ENCODE results near the gene TRMT2A. TPM values are rescaled to one million over a fixed set of nuclear protein-coding genes. Genes with fewer than 3 reads are reported as not detected.
"Not testable (repeated sequence)": the region's sequence is repeated elsewhere in the genome, so short reads cannot be mapped to it uniquely, and the experiment has no call there.

The TRMT2A gene
- polyA plus RNA-seq, 3 donors: 32.2 to 47.9 (median 43.0) TPM

DNA sequence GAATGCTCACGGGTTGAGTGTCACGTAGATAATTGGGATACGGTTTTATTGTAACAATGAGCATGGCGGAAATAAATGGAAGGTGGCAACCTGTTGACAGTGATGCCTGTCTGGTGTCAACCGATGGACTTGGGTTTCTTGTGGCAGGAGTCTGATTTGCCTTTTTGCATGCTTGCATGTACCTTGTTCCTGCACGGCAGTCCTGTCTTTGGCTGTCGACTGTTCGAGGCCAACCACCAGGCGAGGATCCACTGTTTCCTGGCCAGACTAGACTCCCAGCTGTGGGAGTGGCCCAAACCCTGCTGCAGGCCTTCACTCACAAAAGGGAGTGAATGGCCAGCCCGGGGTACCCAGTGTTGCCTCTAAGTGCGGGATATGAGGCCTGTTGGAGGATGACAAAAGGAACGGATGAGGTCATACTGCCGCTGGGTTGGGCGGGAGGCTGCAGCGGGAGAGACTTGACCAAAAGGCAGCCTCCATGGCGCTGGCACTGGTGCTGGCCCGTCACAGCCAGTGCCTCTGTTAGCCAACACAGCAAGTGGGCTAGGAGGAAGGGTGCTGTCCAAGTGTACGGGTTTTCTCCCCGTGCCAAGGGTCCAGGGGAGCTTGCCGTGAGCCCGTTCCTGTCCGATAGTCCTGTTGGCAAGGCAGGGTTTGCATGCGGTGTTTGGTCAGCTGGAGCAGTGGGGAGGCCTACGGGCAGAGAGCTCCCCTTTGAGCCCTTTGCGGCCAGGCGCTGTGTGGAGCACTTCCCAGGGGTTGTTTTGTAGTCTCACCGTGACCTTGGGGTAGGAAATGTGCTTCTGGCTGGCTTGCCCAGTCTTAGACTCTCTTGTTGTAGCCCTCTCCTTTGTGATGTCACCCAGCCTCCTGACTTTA, 36.0 kb downstream of the TRMT2A start:
- peak overlapping the region; percentile 79 for H3K27ac ChIP-seq (ENCODE audit: low read depth, low read length)
- whole genome bisulfite sequencing, 3 donors: 8 to 29% (median 20%) methylated on average over 27 of the region's 27 CpGs

DNA sequence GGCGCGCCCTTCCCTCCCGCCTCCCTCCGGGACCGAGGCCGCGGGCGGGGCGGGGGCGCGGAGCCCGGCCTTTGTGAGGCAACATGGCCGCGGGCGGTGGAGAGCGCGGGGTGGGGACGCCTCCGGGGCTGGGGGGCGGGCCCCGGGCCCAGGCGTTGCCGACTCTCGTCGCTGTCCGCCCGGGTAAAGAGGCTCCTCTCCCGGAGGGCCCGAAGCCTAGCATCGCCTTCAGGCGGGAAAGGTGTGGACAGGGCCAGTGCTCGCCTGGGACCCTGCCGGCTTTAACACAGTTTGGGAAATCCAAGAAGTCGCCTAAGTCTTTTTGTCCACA, 36.6 kb downstream of the TRMT2A start:
- peak overlapping the region; percentile 79 for H3K27ac ChIP-seq (ENCODE audit: low read depth, low read length)
- 0 to 1% (median 0%) methylated on average over 24 to 34 of the region's 34 CpGs for WGBS, 3 donors

DNA sequence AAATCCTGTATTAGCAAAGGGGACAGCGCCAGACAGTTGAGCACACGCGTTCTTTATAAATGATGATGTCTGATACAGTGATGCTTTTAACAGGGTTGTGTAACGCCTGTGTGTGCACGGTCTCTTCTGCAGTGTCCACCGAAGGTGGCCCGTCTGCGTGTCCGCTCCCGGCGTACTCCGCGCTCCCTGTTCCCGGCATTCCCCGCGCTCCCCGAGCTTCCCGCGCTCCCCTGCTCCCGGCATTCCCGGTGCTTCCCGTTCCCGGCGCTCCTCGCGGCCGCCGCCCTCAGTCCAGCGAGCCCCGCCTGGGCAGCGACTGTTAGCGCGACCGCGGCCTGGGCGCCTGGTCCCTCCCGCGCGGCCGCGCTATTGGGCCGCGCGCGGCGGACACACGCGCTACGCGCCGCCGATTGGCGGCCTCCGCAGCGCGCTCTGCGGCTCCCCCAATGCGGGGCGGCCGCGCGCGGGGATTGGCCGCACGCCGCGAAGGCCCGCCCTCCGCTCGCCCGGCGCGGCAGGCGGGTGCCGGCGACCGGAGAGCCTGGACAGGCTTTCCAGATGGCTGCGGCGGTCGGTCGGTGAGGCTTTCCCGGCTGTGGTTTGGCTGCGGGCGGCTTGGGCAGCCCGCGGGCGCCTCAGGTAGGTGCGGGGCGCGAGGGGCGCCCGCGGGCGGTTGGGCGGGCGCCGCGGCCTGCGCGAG, 37.1 kb downstream of the TRMT2A start, which contains the start of gene DGCR8:
TSS of gene DGCR8 (plus strand) at position 497 of the 700 bp plus-strand sequence. CDS start 5,723 bp downstream, outside the sequence.
- WGBS, 3 donors: 0 to 1% (median 0%) methylated on average over 71 to 100 of the region's 100 CpGs
- H3K27ac ChIP-seq (ENCODE audit: low read depth, low read length): peak within 1 kb of the TSS; percentile 79

DNA sequence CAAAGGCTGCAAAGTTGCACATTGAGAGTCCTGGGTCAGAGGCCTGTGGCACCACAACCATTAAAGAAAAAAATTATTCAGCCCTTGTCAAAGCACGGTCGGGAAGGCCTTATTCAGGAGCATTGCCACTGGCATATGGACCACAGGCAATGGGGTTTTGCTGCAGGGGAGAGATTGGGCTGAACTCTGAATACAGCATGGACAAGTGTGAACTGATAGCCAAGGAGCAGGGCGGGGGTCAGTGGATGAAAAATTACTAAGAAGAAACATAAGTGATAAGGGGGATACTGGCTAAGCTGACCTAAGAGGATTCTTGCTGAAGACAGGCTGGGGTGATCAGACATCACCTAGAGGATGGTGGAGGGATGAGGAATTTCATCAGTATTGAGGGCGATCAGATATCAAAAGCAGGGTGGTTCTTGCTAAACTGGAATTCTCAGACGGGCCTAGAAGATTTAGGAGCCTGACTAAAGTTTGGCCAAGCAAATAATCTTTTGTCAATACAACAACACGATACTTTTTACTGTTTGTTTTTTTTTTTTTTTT, 40.3 kb downstream of the TRMT2A start:
- 58 to 72% (median 72%) methylated on average over 6 of the region's 6 CpGs for WGBS, 3 donors
- H3K27ac ChIP-seq (ENCODE audit: low read depth, low read length): no peak overlapping the region

DNA sequence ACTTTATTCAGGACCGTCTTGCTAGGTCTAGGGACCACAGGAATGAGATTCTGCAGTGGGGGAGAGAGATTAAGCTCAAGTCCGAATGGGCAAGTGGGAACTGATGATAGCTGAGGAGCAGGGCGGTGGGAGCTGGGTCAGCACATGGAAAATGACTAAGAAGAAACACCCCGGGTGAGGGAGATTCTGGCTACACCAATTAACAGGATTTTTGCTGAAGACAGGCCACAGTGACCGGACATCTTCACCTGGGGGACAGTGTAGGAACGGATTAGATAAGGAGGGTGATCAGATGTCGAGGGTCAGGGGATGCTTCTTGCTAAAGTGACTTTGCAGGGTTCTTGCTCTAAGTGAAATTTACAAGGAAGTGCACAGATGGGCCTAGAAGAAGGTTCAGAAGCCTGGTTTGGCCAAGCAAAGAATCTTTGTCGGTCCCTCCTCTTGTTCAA, 45.5 kb downstream of the TRMT2A start:
- WGBS, 3 donors: 87 to 92% (median 88%) methylated on average over 8 of the region's 8 CpGs
- no peak overlapping the region for H3K27ac ChIP-seq (ENCODE audit: low read depth, low read length)

DNA sequence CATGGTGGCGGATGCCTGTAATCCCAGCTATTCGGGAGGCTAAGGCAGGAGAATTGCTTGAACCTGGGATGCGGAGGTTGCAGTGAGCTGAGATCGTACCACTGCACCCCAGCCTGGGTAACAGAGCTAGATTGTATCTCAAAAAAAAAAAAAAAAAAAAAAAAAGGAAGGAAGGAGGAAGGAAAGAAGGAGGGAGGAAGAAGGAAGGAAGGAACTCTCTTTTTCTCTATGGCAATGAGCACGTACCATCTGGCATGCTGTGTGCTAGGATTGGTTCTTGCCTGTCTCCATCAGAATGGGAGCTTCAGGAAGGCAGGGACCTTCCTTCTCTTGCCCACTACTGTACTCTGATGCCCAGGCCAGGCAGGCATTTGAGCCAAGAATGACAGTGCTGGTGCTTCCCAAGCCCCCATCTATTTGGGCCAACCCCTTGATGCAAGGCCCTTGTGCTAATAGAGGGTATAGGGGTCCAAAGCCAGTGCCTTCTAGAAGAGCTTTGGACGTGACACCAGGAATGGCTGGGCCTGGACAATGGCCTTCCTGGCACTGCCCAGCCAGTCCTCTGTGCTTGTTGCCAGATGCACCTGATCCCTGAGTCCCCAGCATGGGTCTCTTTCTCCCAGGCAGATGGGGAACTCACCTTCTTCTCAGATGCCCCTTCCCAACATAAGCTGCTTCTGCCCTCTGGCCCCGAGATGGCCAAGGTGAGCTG, 47.5 kb downstream of the TRMT2A start:
- H3K27ac ChIP-seq (ENCODE audit: low read depth, low read length): no peak overlapping the region
- 81 to 92% (median 87%) methylated on average over 7 of the region's 7 CpGs for WGBS, 3 donors

DNA sequence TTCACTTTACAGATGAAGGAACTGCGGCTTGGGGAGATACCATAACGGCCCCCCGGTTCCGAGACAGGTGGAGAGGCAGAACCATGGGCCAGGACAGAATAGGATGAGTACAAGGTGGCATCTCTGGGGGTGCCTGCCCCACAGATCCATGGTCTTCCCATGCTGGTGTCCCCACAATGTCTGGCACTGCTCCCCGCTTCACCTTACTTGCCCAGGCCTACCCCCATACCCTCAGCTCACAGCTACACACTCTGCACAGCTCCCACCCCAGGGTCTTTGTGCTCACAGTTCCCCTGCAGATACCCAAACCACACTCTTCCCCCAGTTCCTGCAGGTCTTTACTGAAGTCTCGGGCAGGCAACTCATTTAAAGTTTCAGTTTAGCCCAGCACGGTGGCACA, 48.4 kb downstream of the TRMT2A start:
- H3K27ac ChIP-seq (ENCODE audit: low read depth, low read length): no peak overlapping the region
- 94 to 98% (median 95%) methylated on average over 7 of the region's 7 CpGs for WGBS, 3 donors

DNA sequence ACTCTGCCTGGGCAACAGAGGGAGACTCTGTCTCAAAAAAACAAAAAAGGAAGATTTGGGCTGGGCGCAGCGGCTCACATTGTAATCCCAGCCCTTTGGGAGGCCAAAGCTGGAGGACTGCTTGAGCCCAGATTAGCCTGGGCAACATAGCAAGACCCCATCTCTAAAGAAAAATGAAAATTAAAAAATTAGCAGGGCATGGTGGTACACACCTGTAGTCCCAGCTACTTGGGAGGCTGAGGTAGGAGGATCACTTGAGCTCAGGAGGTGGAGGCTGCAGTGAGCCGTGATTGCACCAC, 49.7 kb downstream of the TRMT2A start:
- not testable (repeated sequence) for H3K27ac ChIP-seq (ENCODE audit: low read depth, low read length)
- 93 to 100% (median 97%) methylated on average over 3 of the region's 3 CpGs for WGBS, 3 donors

DNA sequence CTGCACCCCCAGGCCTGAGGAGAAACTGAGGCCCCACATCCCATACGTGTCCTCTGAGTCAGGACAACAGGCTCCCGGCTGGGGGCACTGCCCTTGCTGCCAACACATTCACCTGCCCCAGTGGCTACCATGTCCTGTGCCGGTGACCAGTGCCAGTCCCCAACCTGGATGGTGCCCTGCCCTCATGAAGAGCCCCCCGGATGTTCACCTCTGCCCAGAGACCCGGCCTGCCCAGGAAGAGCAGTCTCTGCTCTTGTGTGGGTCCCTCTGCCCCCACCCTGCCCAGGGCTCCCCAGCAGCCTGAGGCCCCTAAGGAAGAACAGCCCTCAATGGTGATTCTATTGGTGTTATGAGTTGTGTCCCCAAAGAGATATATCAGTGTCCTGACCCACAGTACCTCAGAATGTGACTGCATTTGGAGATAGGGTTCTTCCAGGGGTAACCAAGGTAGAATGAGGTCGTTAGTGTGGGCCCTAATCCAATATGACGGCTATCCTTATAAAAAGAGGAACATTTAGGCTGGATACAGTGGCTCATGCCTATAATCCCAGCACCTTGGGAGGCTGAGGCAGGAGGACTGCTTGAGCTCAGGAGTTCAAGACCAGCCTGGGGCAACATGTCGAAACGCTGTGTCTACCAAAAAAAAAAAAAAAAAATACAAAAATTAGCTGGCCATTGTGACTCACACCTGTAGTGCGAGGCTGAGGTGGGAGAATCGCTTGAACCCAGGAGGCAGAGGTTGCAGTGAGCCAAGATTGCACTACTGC, 50.2 kb downstream of the TRMT2A start:
- no peak overlapping the region for H3K27ac ChIP-seq (ENCODE audit: low read depth, low read length)
- 94 to 100% (median 96%) methylated on average over 11 of the region's 11 CpGs for WGBS, 3 donors

DNA sequence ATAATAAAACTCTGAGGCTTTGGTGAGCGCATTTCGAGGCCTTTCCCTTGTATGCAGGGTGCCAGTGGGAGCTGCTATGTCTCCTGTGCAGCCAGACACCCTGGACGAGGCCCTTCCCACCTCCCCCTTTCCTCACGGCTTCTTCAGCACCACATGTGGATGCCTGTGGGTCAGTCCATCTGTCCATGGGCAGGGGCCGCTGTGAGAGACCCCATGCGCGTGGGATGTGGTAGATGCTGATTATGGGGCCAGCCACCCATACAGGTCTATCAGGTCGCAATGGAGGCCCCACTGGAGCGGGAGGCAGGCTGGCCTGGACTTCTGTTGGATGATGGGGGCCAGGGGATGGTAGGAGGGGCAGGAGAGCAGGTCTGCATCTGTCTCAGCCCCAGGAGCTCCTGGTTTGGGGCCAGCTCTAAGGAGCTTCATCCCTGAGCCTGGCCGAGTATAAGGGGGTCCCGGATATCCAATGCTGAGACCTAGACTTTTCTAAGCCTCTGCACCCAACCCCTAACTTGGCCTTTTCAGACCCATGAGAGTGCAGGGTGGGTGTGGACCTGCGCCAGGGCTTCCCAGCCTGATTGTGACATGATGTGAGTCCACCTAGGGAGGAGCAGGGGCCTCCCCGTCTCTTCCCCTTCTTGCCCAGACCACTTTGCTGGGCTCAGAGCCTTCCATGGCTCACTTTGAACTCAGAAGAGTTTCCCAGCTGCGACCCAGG, 51.0 kb downstream of the TRMT2A start:
- WGBS, 3 donors: 88 to 89% (median 88%) methylated on average over 14 of the region's 14 CpGs
- H3K27ac ChIP-seq (ENCODE audit: low read depth, low read length): no peak overlapping the region

DNA sequence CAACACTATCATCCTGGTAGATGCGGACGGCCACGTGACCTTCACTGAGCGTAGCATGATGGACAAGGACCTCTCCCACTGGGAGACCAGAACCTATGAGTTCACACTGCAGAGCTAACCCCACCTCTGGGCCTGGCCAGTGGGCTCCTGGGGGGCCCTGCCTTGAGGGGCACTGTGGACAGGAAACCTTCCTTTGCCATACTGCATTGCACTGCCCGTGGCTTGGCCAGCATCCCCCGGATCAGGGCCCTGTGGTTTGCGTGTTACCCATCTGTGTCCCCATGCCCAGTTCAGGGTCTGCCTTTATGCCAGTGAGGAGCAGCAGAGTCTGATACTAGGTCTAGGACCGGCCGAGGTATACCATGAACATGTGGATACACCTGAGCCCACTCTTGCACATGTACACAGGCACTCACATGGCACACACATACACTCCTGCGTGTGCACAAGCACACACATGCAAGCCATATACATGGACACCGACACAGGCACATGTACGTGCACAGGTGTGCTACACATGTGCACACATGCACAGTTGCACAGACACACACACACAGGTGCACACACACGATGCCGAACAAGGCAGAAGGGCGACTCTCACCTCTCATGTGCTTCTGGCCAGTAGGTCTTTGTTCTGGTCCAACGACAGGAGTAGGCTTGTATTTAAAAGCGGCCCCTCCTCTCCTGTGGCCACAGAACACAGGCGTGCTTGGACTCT, 52.3 kb downstream of the TRMT2A start:
- WGBS, 3 donors: 88 to 95% (median 90%) methylated on average over 18 of the region's 18 CpGs
- H3K27ac ChIP-seq (ENCODE audit: low read depth, low read length): no peak overlapping the region

DNA sequence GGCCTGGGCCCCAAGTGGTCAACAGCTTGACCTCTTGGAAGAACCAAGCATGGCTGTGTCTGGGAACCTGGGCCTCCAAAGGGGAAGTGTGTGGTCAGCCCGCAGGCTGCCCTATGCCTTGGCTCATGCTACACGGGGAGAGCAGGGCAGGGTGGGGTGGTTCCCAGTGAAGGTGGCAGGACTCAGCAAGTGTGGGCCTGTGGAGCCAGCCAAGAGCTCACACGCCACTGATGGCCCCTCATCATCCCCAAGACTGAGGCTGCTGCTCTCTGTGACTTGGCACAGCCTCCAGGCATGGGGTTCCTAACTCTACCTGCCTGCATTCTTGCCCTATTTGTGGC, 52.9 kb downstream of the TRMT2A start:
- WGBS, 3 donors: 77 to 85% (median 83%) methylated on average over 2 to 3 of the region's 3 CpGs
- H3K27ac ChIP-seq (ENCODE audit: low read depth, low read length): no peak overlapping the region

DNA sequence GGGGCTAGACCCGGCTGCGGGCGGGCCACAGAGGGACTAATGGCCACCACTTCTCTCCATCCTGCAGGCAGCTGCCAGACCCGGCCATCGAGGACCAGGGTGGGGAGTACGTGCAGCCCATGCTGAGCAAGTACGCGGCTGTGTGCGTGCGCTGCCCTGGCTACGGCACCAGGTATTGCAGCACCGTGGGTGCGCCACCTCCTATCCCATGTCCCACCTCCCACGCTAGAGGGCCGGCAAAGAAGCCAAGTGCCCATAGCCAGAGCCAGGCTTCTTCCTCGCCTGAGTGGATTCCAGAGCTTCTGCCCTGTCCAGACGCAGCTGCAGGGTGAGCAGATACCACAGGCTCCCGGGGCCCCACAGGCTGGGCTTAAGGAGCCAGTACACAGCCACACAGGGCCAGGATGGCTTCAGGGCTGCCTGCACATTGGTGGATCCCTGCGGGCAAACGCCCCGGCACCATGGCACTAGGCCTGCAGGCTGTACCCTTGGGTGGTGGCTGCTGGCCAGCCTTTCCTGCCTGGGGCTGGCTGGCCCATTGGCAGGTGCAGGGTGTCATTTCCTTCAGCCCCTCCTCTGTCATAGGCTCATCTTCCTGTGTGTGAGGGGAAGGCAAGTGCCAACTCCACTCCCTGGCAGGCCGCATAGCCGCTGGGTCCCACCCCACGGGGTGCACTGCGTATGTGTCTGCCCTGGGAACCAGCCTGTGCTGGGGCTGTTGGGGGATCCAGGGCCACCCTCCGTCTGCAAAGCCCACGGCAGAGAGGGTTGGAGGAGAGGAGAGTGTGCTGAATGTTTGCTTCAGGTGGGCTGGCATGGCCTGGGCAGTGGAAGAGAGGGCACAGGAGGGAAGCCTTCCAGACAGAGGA, 53.5 kb downstream of the TRMT2A start:
- H3K27ac ChIP-seq (ENCODE audit: low read depth, low read length): no peak overlapping the region
- 92 to 94% (median 93%) methylated on average over 27 of the region's 27 CpGs for WGBS, 3 donors

DNA sequence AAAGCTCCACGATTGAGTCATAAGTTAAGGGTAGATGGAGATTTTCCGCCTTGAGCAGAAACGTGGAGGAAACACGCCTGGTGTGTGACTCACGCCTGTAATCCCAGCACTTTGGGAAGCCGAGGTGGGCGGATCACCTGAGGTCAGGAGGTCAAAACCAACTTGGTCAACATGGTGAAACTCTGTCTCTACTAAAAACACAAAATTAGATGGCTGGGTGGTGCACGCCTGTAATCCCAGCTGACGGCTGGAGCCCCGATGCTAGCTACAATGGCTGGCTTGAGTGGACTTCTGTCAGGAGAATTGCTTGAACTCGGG, 54.3 kb downstream of the TRMT2A start:
- H3K27ac ChIP-seq (ENCODE audit: low read depth, low read length): no peak overlapping the region
- 86 to 89% (median 88%) methylated on average over 11 of the region's 11 CpGs for WGBS, 3 donors

DNA sequence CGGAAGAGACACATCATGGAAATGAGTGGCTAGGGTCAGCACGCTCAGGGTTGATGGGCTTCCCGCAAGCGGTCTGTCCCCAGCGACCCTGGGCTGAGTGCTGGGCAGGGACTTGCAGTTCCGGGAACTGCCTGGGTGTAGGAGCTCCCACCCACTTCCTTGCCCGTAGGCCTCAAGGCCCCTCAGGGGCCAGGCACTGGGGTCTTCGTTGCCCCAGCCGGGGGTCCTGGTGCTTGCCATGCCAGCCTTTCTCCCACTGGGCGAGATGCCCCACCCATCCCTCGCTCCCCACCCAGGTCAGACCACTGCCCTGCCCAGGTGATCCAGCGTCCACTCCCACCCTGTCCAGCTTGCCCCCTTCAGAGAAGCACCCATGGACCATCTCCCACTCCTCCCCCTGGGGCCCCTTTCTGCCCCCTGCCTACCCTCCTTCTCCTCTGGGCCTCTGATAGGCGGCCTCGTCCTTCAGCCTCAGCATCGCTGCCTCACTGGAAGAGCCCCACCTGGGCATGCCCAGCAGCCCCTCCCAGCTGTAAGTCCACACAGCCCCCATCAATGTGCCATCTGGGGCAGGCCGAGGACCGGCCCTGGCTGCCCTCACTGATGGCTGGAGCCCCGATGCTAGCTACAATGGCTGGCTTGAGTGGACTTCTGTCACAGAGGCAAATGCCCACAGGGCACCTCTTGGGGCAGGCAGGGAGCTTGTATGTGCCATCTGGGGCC, 54.8 kb downstream of the TRMT2A start:
- 88 to 92% (median 92%) methylated on average over 18 of the region's 18 CpGs for WGBS, 3 donors

More for the DNA sequence above, 54.8 kb downstream of the TRMT2A start:
- H3K27ac ChIP-seq (ENCODE audit: low read depth, low read length): no peak overlapping the region
